H9 (cell line): ENCODE data around the gene FAM43A. TPM values are rescaled to one million over a fixed set of nuclear protein-coding genes. Genes with fewer than 3 reads are reported as not detected.

Experiments used
- DNase-seq: peaks from one replicate; pipeline ENCODE4 v3.0.0-alpha.2; 2017
- H2AFZ ChIP-seq: one replicate; pipeline ENCODE4 v1.6.1; 2013; ENCODE audit warnings: mild to moderate bottlenecking, low read length, control low read depth, moderate library complexity
- H2AK5ac ChIP-seq: 2 replicates; pipeline ENCODE4 v1.6.1; 2013; ENCODE audit warnings: low read length, control low read depth, mixed read lengths; ENCODE audit not compliant: insufficient read length
- H2BK120ac ChIP-seq: one replicate; pipeline ENCODE4 v1.6.1; 2013; ENCODE audit warnings: low read depth, mild to moderate bottlenecking, low read length, control low read depth, inconsistent platforms; ENCODE audit not compliant: poor library complexity, severe bottlenecking
- H2BK12ac ChIP-seq: 2 replicates; pipeline ENCODE4 v1.6.1; 2013; ENCODE audit warnings: low read length, control low read depth, mixed read lengths, low read depth; ENCODE audit not compliant: insufficient read length
- H2BK15ac ChIP-seq: 2 replicates; pipeline ENCODE4 v1.6.1; 2013; ENCODE audit warnings: low read depth, low read length, control low read depth
- H2BK20ac ChIP-seq: one replicate; pipeline ENCODE4 v1.6.1; 2013; ENCODE audit warnings: low read depth, mild to moderate bottlenecking, low read length, control low read depth, inconsistent platforms; ENCODE audit not compliant: poor library complexity, severe bottlenecking
- H2BK5ac ChIP-seq: 2 replicates; pipeline ENCODE4 v1.6.1; 2013; ENCODE audit warnings: low read length, control low read depth, mixed read lengths; ENCODE audit not compliant: insufficient read length
- H3K14ac ChIP-seq: 2 replicates; pipeline ENCODE4 v1.6.1; 2013; ENCODE audit warnings: low read length, control low read depth; ENCODE audit not compliant: insufficient read depth
- H3K18ac ChIP-seq: 2 replicates; pipeline ENCODE4 v1.6.1; 2013; ENCODE audit warnings: low read depth, mild to moderate bottlenecking, mixed read lengths, low read length, control low read depth; ENCODE audit not compliant: insufficient read length
- H3K23ac ChIP-seq: 2 replicates; pipeline ENCODE4 v1.6.1; 2013; ENCODE audit warnings: low read length, control low read depth, mixed read lengths, low read depth; ENCODE audit not compliant: insufficient read length
- H3K23me2 ChIP-seq: 2 replicates; pipeline ENCODE4 v1.6.1; 2013; ENCODE audit warnings: low read depth, mild to moderate bottlenecking, mixed read lengths, low read length, control low read depth; ENCODE audit not compliant: insufficient read length, poor library complexity, severe bottlenecking
- H3K27ac ChIP-seq: 2 replicates; pipeline ENCODE4 v1.5.1; 2013; ENCODE audit warnings: low read length, control low read depth, mixed read lengths, low read depth; ENCODE audit not compliant: insufficient read length
- H3K27me3 ChIP-seq: 2 replicates; pipeline ENCODE4 v1.6.1; 2013; ENCODE audit warnings: low read length, control low read depth, inconsistent platforms; ENCODE audit not compliant: insufficient read depth
- H3K4ac ChIP-seq: 2 replicates; pipeline ENCODE4 v1.6.1; 2013; ENCODE audit warnings: low read depth, mild to moderate bottlenecking, control low read depth, inconsistent platforms, low read length, moderate library complexity
- H3K4me1 ChIP-seq: 2 replicates; pipeline ENCODE4 v1.6.1; 2013; ENCODE audit warnings: low read length, control low read depth, inconsistent platforms; ENCODE audit not compliant: insufficient read depth
- H3K4me2 ChIP-seq: 2 replicates; pipeline ENCODE4 v1.6.1; 2013; ENCODE audit warnings: low read length, control low read depth, mixed read lengths; ENCODE audit not compliant: insufficient read length, insufficient read depth
- H3K56ac ChIP-seq: 2 replicates; pipeline ENCODE4 v1.6.1; 2013; ENCODE audit warnings: low read depth, mild to moderate bottlenecking, mixed read lengths, low read length, control low read depth; ENCODE audit not compliant: insufficient read length
- H3K79me1 ChIP-seq: 2 replicates; pipeline ENCODE4 v1.6.1; 2013; ENCODE audit warnings: low read depth, mild to moderate bottlenecking, moderate library complexity, low read length, control low read depth, inconsistent platforms; ENCODE audit not compliant: insufficient read depth, poor library complexity, severe bottlenecking
- H3K79me2 ChIP-seq: 2 replicates; pipeline ENCODE4 v1.6.1; 2013; ENCODE audit warnings: low read length, control low read depth, inconsistent platforms; ENCODE audit not compliant: insufficient read depth
- H3K9ac ChIP-seq: 2 replicates; pipeline ENCODE4 v1.6.1; 2013; ENCODE audit warnings: low read length, control low read depth, mixed read lengths; ENCODE audit not compliant: insufficient read length; ENCODE audit errors: extremely low read depth
- H3K9me3 ChIP-seq: one replicate; pipeline ENCODE4 v1.6.1; 2013; ENCODE audit warnings: low read depth, low read length, inconsistent platforms; ENCODE audit not compliant: control insufficient read depth
- H3T11ph ChIP-seq: one replicate; pipeline ENCODE4 v1.6.1; 2013; ENCODE audit warnings: mild to moderate bottlenecking, low read length, control low read depth, inconsistent platforms
- H4K20me1 ChIP-seq: one replicate; pipeline ENCODE4 v1.6.1; 2013; ENCODE audit not compliant: control insufficient read depth, insufficient read length, insufficient read depth
- H4K5ac ChIP-seq: 2 replicates; pipeline ENCODE4 v1.6.1; 2013; ENCODE audit warnings: low read depth, mild to moderate bottlenecking, mixed read lengths, low read length, control low read depth; ENCODE audit not compliant: insufficient read length
- H4K8ac ChIP-seq: replicated peaks from 2 replicates; pipeline ENCODE4 v1.6.1; 2013; ENCODE audit warnings: low read length, control low read depth, mixed read lengths, low read depth; ENCODE audit not compliant: insufficient read length
- H4K91ac ChIP-seq: 2 replicates; pipeline ENCODE4 v1.6.1; 2013; ENCODE audit warnings: low read depth, mild to moderate bottlenecking, moderate library complexity, mixed read lengths, low read length, control low read depth; ENCODE audit not compliant: insufficient read length
- H3K27ac Mint-ChIP-seq, 3 experiments: 2 replicates in 2 of 3; 3 replicates in 1 of 3; pipeline ENCODE4 v1.8.0; 2020 to 2021; ENCODE audit warnings: mixed read lengths in 3 of 3, mild to moderate bottlenecking in 1 of 3, moderate library complexity in 1 of 3
- H3K27me3 Mint-ChIP-seq: 2 replicates; pipeline ENCODE4 v1.8.0; 2021; ENCODE audit warnings: low read depth, mild to moderate bottlenecking, moderate library complexity, mixed read lengths
- H3K36me3 Mint-ChIP-seq, 3 experiments: 2 replicates in 2 of 3; 3 replicates in 1 of 3; pipeline ENCODE4 v1.8.0; 2020 to 2021; ENCODE audit warnings: low read depth in 3 of 3, mixed read lengths in 3 of 3; ENCODE audit not compliant: insufficient read depth in 1 of 3
- H3K4me1 Mint-ChIP-seq, 2 experiments: 2 replicates each; pipeline ENCODE4 v1.8.0; 2020; ENCODE audit warnings: mixed read lengths in 2 of 2
- H3K4me3 Mint-ChIP-seq, 2 experiments: 2 replicates in 1 of 2; 3 replicates in 1 of 2; pipeline ENCODE4 v1.8.0; 2020 to 2021; ENCODE audit warnings: mild to moderate bottlenecking in 2 of 2, mixed read lengths in 2 of 2, moderate library complexity in 1 of 2
- H3K9me3 Mint-ChIP-seq, 2 experiments: 2 replicates in 1 of 2; 3 replicates in 1 of 2; pipeline ENCODE4 v1.8.0; 2020; ENCODE audit warnings: mild to moderate bottlenecking in 2 of 2, mixed read lengths in 2 of 2, moderate library complexity in 1 of 2
- CTCF ChIP-seq: fragments of 200-600 bp; sonication (generic); conservative IDR thresholded peaks from 3 replicates; pipeline ENCODE4 v1.8.0; 2021; ENCODE audit warnings: antibody characterized with exemption, mild to moderate bottlenecking
- WGBS: extraction: QIAGEN DNeasy Blood & Tissue Kit; methylation state at CpG from one replicate; pipeline ENCODE4 v1.1.7; 2013; ENCODE audit warnings: missing lambda C conversion rate, low lambda C conversion rate, mixed read lengths; ENCODE audit not compliant: insufficient read length; ENCODE audit errors: extremely low coverage; 5-methylcytosine and 5-hydroxymethylcytosine counted together
- total RNA-seq: library from RNA; stranded (reverse); gene quantifications from 2 replicates; pipeline ENCODE4 v1.2.1, GENCODE V29; 2021

Gene FAM43A
- total RNA-seq, 1 experiment from 2014 or later, result 2.7 TPM

- H3K4me2 ChIP-seq, result no peak overlapping the region
- peaks cover 45% of the 10 kb centered on the region for H3K27me3 Mint-ChIP-seq
- TF ChIP-seq CTCF, result no peak
- H3K79me1 ChIP-seq, result no peaks in the 10 kb centered on the region
- no peak overlapping the region for H2AK5ac ChIP-seq
- WGBS, result no CpG with 5 or more reads among the region's 1 CpG
- 0 out of 2 replicates have a peak, but pooled peaks cover 2% of the 10 kb centered on the region for H3K4me1 ChIP-seq
- no peak overlapping the region for H3K23ac ChIP-seq
- H4K20me1 ChIP-seq, result no peaks in the 10 kb centered on the region
- no peaks in the 10 kb centered on the region for H3K27me3 ChIP-seq
- no peak overlapping the region for H3K4ac ChIP-seq
- no peak overlapping the region for H2BK15ac ChIP-seq
- no peak overlapping the region for H3K14ac ChIP-seq
- H3K9me3 Mint-ChIP-seq, result no peaks in the 10 kb centered on the region
- no peak for DNase-seq
- no peak overlapping the region for H3K56ac ChIP-seq
- H3K4me3 Mint-ChIP-seq, result no peak overlapping the region
- no peak overlapping the region for H4K8ac ChIP-seq
- no peaks in the 10 kb centered on the region for H3K9me3 ChIP-seq
- H2BK20ac ChIP-seq, result no peak overlapping the region
- H2BK5ac ChIP-seq, result no peak overlapping the region
- H3K9ac ChIP-seq, result no peak overlapping the region
- H4K5ac ChIP-seq, result no peak overlapping the region
- H2BK120ac ChIP-seq, result no peak overlapping the region
- H3K4me1 Mint-ChIP-seq, result peaks cover 2 to 3% of the 10 kb centered on the region in 2 experiments
- no peak overlapping the region for H4K91ac ChIP-seq
- peaks cover 4% of the 10 kb centered on the region; the same call in 1 of the 2 replicates for H3K79me2 ChIP-seq
- H2AFZ ChIP-seq, result no peak overlapping the region
- H3K36me3 Mint-ChIP-seq, result no peaks in the 10 kb centered on the region
- no peak overlapping the region for H3T11ph ChIP-seq
- no peak overlapping the region for H3K18ac ChIP-seq
- H3K23me2 ChIP-seq, result peaks cover 4% of the 10 kb centered on the region
- no peak overlapping the region for H3K27ac ChIP-seq
- H3K27ac Mint-ChIP-seq, result no peak overlapping the region
- H2BK12ac ChIP-seq, result no peak overlapping the region
Observed at GRCh38 chr3:194676471-194676870, 9.2 kb upstream of the FAM43A start.
